OCI-LY3 (cell line): Measurements from ENCODE around the gene DNMT1.
A peak's percentile ranks its signal among the peaks of the same experiment; 100 is the strongest.
"Not testable (repeated sequence)": the region's sequence is repeated elsewhere in the genome, so short reads cannot be mapped to it uniquely, and the experiment has no call there.

Experiments used
- H2AFZ ChIP-seq: fragments of 200-600, 300-600 bp; shearing (Covaris generic); 2 replicates; pipeline ENCODE4 v1.6.0; 2014; ENCODE audit warnings: antibody characterized with exemption, low read depth, low read length
- H3K27ac ChIP-seq: fragments of 200-600, 300-600 bp; sonication (generic); 2 replicates; pipeline ENCODE4 v1.5.1; 2014; ENCODE audit warnings: mild to moderate bottlenecking, low read length, moderate library complexity, mixed read lengths
- H3K27me3 ChIP-seq: fragments of 200-600, 300-600 bp; sonication (generic); 2 replicates; pipeline ENCODE4 v1.6.1; 2014; ENCODE audit warnings: low read depth, low read length, mixed read lengths
- H3K36me3 ChIP-seq: fragments of 200-600, 300-600 bp; sonication (generic); replicated peaks from 2 replicates; pipeline ENCODE3; 2014; ENCODE audit warnings: low read depth, low read length, mixed read lengths
- H3K4me1 ChIP-seq: fragments of 300-600, 200-600 bp; sonication (generic); 2 replicates; pipeline ENCODE4 v1.6.1; 2014; ENCODE audit warnings: low read length, mixed read lengths
- H3K4me2 ChIP-seq: fragments of 200-600, 300-600 bp; sonication (generic); 2 replicates; pipeline ENCODE4 v1.6.1; 2014; ENCODE audit warnings: low read length, mixed read lengths
- H3K4me3 ChIP-seq: fragments of 300-600, 200-600 bp; sonication (generic); 2 replicates; pipeline ENCODE4 v1.5.1; 2014; ENCODE audit warnings: antibody characterized with exemption, mild to moderate bottlenecking, low read length, moderate library complexity
- H3K79me2 ChIP-seq: fragments of 300-600, 200-600 bp; shearing (Covaris generic); 2 replicates; pipeline ENCODE4 v1.6.1; 2014; ENCODE audit warnings: mild to moderate bottlenecking, low read length, mixed read lengths
- H3K9ac ChIP-seq: fragments of 300-600, 200-600 bp; shearing (Covaris generic); 2 replicates; pipeline ENCODE4 v1.6.0; 2014; ENCODE audit warnings: mild to moderate bottlenecking, low read length, moderate library complexity
- H3K9me3 ChIP-seq: fragments of 200-600, 300-600 bp; shearing (Covaris generic); 2 replicates; pipeline ENCODE4 v1.6.1; 2014; ENCODE audit warnings: low read length, mixed read lengths; ENCODE audit not compliant: insufficient read depth
- H4K20me1 ChIP-seq: fragments of 200-600, 300-600 bp; sonication (generic); 2 replicates; pipeline ENCODE4 v1.6.1; 2016; ENCODE audit warnings: low read length, mixed read lengths; ENCODE audit not compliant: insufficient read depth
- CTCF ChIP-seq: fragments of 200-600, 300-600 bp; sonication (generic); IDR thresholded peaks from 2 replicates; pipeline ENCODE4 v1.5.1; 2014; ENCODE audit warnings: antibody characterized with exemption, low read length, low read depth
- EZH2phosphoT487 ChIP-seq: fragments of 200-600 bp; shearing (Covaris generic); IDR thresholded peaks from 2 replicates; pipeline ENCODE4 v1.6.1; 2018; ENCODE audit warnings: antibody characterized with exemption, mixed run types, low read depth

DNMT1 gene

GRCh38 chr19:10237702-10238101, 42.9 kb upstream of the DNMT1 start:
- no peak overlapping the region for H3K9ac ChIP-seq
- no peak overlapping the region for H3K4me2 ChIP-seq
- no peaks in the 10 kb centered on the region for H3K9me3 ChIP-seq
- no peaks in the 10 kb centered on the region for H4K20me1 ChIP-seq
- no peak overlapping the region for H3K4me3 ChIP-seq
- H3K27me3 ChIP-seq = no peaks in the 10 kb centered on the region
- peaks cover 61% of the 10 kb centered on the region for H3K4me1 ChIP-seq
- TF ChIP-seq EZH2phosphoT487 (no peak), CTCF (no peak)
- no peaks in the 10 kb centered on the region for H3K36me3 ChIP-seq
- H3K79me2 ChIP-seq = no peaks in the 10 kb centered on the region
- no peak overlapping the region for H2AFZ ChIP-seq
- no peak overlapping the region for H3K27ac ChIP-seq

GRCh38 chr19:10235409-10235808, 40.7 kb upstream of the DNMT1 start:
- H3K79me2 ChIP-seq, H4K20me1 ChIP-seq, H3K36me3 ChIP-seq, H3K9me3 ChIP-seq, H2AFZ ChIP-seq, H3K27me3 ChIP-seq: not testable (repeated sequence)
- Histone ChIP-seq H3K27ac (peak overlapping the region; percentile 85), H3K4me3 (peak overlapping the region; percentile 80), H3K9ac (peak overlapping the region; percentile 90; the same call in 1 of the 2 replicates), H3K4me1 (peaks cover 63% of the 10 kb centered on the region), H3K4me2 (peak overlapping the region; percentile 95)

- peaks cover 9% of the 10 kb centered on the region for H3K79me2 ChIP-seq
- H3K36me3 ChIP-seq = no peaks in the 10 kb centered on the region
- peaks cover 60% of the 10 kb centered on the region for H3K4me1 ChIP-seq
- no peak overlapping the region for H3K9ac ChIP-seq
- H3K27ac ChIP-seq = no peak overlapping the region
- no peaks in the 10 kb centered on the region for H4K20me1 ChIP-seq
- H3K4me2 ChIP-seq = no peak overlapping the region; the same call in 1 of the 2 replicates
- H2AFZ ChIP-seq = no peak overlapping the region
- TF ChIP-seq CTCF (no peak), EZH2phosphoT487 (no peak)
- H3K27me3 ChIP-seq = no peaks in the 10 kb centered on the region
- no peak overlapping the region for H3K4me3 ChIP-seq
- no peaks in the 10 kb centered on the region for H3K9me3 ChIP-seq
Observed at GRCh38 chr19:10235003-10235402, 40.2 kb upstream of the DNMT1 start.

- no peak overlapping the region for H3K27ac ChIP-seq
- peaks cover 16% of the 10 kb centered on the region for H3K79me2 ChIP-seq
- no peak overlapping the region for H2AFZ ChIP-seq
- no peak overlapping the region for H3K4me2 ChIP-seq
- H3K9me3 ChIP-seq = no peaks in the 10 kb centered on the region
- H3K4me1 ChIP-seq = peaks cover 62% of the 10 kb centered on the region
- TF ChIP-seq CTCF (no peak), EZH2phosphoT487 (no peak)
- no peaks in the 10 kb centered on the region for H3K27me3 ChIP-seq
- no peaks in the 10 kb centered on the region; the same call in 1 of the 2 replicates for H4K20me1 ChIP-seq
- H3K4me3 ChIP-seq = no peak overlapping the region
- no peak overlapping the region for H3K9ac ChIP-seq
- H3K36me3 ChIP-seq = no peaks in the 10 kb centered on the region
Observed at GRCh38 chr19:10233946-10234345, 39.2 kb upstream of the DNMT1 start.
